ENCODE data around the gene ZNG1B.
"Not testable (repeated sequence)": the region's sequence is repeated elsewhere in the genome, so short reads cannot be mapped to it uniquely, and the experiment has no call there.

DNA sequence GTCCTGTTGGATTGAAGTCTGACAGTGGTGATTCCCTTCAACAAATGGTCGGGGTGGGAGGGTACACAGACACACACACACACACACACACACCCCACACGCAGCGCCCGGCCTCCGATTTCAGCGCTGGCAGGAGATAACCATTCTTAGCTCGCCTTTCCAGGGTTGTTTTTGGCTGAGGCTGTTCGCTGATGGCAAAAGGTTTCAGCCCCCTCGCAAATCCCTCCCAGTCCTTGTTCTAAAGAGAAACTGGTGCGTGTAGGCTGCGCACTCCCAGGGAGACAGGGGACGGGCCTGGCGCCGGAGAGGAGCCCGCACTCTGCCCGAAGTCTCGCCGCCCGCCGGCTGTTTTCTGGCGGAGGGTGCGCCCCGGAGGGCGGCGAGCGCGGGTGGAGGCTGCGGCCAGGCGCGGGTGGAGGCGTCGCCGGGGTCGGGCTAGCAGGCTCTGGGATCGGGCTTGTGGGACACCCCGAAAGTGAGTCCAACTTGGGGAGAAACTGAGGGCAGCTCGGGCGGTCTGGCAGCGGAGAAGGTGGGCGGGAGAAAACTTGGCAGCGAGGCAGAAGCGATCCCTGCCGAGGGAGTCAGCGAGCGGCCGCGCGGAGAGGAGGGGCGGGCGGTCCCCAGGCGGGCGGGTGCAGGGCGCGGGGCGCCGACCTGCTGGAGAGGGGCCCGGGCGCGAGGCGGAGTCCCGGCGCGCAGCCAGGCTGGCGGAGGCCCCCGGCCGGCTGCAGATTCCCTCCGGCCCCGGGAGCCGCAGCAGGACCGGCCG lies 103.9 kb downstream of the ZNG1B start:
- TF ChIP-seq, protein P1, sequence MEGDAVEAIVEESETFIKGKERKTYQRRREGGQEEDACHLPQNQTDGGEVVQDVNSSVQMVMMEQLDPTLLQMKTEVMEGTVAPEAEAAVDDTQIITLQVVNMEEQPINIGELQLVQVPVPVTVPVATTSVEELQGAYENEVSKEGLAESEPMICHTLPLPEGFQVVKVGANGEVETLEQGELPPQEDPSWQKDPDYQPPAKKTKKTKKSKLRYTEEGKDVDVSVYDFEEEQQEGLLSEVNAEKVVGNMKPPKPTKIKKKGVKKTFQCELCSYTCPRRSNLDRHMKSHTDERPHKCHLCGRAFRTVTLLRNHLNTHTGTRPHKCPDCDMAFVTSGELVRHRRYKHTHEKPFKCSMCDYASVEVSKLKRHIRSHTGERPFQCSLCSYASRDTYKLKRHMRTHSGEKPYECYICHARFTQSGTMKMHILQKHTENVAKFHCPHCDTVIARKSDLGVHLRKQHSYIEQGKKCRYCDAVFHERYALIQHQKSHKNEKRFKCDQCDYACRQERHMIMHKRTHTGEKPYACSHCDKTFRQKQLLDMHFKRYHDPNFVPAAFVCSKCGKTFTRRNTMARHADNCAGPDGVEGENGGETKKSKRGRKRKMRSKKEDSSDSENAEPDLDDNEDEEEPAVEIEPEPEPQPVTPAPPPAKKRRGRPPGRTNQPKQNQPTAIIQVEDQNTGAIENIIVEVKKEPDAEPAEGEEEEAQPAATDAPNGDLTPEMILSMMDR (conservative IDR thresholded peaks at IDR 0.05 in 1 of 2, IDR thresholded peaks at IDR 0.05 in 1 of 2; ENCODE audit: extremely low read depth in 1 of 2, insufficient read depth in 1 of 2, low read depth in 1 of 2, low read length in 2 of 2), result not testable (repeated sequence)
- not testable (repeated sequence) for TF ChIP-seq EZH2 (IDR thresholded peaks at IDR 0.05; ENCODE audit: borderline replicate concordance, low read length)

Measured in mammary epithelial cell (primary cell).